Chondrocyte (in vitro differentiated cells): ENCODE measurements around the gene CD320. TPM values are rescaled to one million over a fixed set of nuclear protein-coding genes. Genes with fewer than 3 reads are reported as not detected.
A peak's percentile ranks its signal among the peaks of the same experiment; 100 is the strongest.

Experiments
- DNase-seq: peaks from one replicate; pipeline ENCODE4 v3.0.0; 2021; ENCODE audit warnings: mixed read lengths, low spot score
- H3K27ac Mint-ChIP-seq: one replicate; pipeline ENCODE4 v1.8.0; 2021; ENCODE audit warnings: mild to moderate bottlenecking, moderate library complexity, mixed read lengths; ENCODE audit not compliant: unreplicated experiment
- H3K27me3 Mint-ChIP-seq: 2 replicates; pipeline ENCODE4 v1.8.0; 2021; ENCODE audit warnings: low read depth, mixed read lengths
- H3K36me3 Mint-ChIP-seq: 2 replicates; pipeline ENCODE4 v1.8.0; 2021; ENCODE audit warnings: low read depth, mixed read lengths
- H3K4me1 Mint-ChIP-seq: 2 replicates; pipeline ENCODE4 v1.8.0; 2021; ENCODE audit warnings: low read depth, mild to moderate bottlenecking, mixed read lengths
- H3K4me3 Mint-ChIP-seq: one replicate; pipeline ENCODE4 v1.8.0; 2021; ENCODE audit warnings: mild to moderate bottlenecking, moderate library complexity, mixed read lengths; ENCODE audit not compliant: unreplicated experiment
- H3K9me3 Mint-ChIP-seq: 2 replicates; pipeline ENCODE4 v1.8.0; 2021; ENCODE audit warnings: low read depth, mixed read lengths
- total RNA-seq: library from RNA; stranded (reverse); gene quantifications from 3 replicates; pipeline ENCODE4 v1.2.1, GENCODE V29; 2021
- TF ChIP-seq, protein P1 (sequence below): fragments of 200-600 bp; sonication (generic); IDR thresholded peaks from 2 replicates; pipeline ENCODE4 v1.5.0; 2021; ENCODE audit warnings: antibody characterized with exemption, mild to moderate bottlenecking, moderate library complexity

CD320 gene
- total RNA-seq, 1 donor from 2014 or later = 44.0 TPM

DNA sequence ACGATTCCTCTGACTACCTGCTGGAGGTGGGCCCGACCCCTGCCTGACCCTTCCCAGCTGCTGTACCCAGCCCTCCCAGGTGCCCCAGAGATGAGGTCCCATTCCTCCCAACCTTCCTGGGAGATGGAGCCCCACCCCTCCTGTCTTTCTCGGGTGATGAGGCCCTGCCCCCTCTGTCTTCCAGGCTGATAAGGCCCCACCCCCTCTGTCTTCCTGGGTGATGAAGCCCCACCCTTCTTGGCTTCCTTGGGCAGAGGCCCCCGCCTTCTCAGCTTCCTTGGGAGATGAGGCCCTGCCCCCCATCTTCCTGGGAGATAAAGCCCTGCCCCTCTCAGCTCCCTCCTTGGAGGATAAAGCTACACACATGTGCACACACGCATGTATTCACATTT is 51.1 kb downstream of the CD320 start:
- TF ChIP-seq, protein P1, sequence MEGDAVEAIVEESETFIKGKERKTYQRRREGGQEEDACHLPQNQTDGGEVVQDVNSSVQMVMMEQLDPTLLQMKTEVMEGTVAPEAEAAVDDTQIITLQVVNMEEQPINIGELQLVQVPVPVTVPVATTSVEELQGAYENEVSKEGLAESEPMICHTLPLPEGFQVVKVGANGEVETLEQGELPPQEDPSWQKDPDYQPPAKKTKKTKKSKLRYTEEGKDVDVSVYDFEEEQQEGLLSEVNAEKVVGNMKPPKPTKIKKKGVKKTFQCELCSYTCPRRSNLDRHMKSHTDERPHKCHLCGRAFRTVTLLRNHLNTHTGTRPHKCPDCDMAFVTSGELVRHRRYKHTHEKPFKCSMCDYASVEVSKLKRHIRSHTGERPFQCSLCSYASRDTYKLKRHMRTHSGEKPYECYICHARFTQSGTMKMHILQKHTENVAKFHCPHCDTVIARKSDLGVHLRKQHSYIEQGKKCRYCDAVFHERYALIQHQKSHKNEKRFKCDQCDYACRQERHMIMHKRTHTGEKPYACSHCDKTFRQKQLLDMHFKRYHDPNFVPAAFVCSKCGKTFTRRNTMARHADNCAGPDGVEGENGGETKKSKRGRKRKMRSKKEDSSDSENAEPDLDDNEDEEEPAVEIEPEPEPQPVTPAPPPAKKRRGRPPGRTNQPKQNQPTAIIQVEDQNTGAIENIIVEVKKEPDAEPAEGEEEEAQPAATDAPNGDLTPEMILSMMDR = no peak
- no peaks in the 10 kb centered on the region for H3K9me3 Mint-ChIP-seq
- no peaks in the 10 kb centered on the region for H3K4me1 Mint-ChIP-seq
- peaks cover 10% of the 10 kb centered on the region for H3K36me3 Mint-ChIP-seq
- no peak overlapping the region for H3K4me3 Mint-ChIP-seq
- H3K27ac Mint-ChIP-seq = no peak overlapping the region
- no peaks in the 10 kb centered on the region for H3K27me3 Mint-ChIP-seq
- DNase-seq = peak; percentile 53

DNA sequence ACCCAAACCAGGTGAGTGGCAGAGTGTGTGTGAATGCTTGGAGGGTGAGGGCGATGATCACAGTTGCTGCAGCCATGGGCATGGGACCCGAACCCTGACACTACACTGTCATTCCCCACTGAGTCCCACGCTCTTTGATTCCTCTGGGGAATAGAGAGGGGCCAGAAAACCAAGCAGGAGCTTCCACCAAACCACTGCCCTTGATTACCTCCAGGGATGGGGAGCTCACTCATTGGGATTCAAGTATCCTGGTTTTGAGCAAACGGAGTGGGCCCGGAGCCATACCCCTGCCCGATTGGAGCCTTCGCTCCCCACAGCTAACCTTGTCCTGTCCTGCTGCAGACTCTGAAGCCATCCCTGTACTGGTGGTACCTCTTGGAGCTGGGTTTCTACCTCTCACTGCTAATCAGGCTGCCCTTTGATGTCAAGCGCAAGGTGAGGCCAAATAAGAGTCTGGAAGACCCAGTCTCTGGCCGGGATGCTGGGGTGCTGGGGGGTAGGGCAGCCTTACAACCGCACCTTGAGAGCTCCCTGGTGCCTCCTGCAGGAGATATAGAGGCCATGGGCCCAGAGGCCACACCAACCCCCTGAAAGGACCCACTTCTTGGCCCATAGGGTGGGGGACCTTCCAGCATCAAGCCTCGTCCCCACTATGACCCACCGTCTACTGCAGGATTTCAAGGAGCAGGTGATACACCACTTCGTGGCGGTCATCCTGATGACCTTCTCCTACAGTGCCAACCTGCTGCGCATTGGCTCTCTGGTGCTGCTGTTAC is 51.7 kb downstream of the CD320 start:
- peak; percentile 52 for DNase-seq
- no peak overlapping the region for H3K4me3 Mint-ChIP-seq
- no peaks in the 10 kb centered on the region for H3K27me3 Mint-ChIP-seq
- peaks cover 10% of the 10 kb centered on the region for H3K36me3 Mint-ChIP-seq
- no peak overlapping the region for H3K27ac Mint-ChIP-seq
- no peaks in the 10 kb centered on the region for H3K4me1 Mint-ChIP-seq
- TF ChIP-seq, protein P1 = no peak
- no peaks in the 10 kb centered on the region for H3K9me3 Mint-ChIP-seq

DNA sequence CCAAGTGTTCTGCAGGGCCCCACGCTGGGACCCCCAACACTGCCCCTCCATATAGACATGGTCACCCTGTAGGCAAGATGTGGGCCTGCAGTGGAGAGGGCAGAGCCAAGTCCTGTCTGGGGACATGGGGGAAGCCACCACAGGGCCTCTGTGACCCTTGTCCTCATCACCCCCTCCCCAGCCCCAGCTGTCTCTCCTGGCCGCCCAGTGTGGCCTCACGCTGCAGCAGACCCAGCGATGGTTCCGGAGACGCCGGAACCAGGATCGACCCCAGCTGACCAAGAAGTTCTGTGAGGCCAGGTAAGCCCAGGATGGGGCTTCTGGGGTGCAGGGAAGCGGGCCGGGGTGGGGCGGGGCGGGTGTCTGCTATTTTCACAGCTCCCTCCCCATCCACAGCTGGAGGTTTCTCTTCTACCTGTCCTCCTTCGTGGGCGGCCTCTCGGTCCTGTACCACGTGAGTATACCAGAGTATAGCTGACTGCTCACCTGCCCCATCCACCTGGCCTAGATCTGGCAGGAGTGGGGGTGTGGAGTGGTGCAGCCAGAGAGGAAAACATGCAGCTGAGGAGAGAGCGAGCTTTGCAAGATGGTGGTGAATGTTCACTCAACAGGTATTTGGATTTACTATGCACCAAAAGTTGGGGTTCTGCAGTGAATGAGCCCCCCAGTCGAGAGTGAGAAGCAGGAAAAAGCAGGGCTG is 52.6 kb downstream of the CD320 start:
- Mint-ChIP-seq H3K4me3 (no peak overlapping the region), H3K27ac (no peak overlapping the region), H3K27me3 (no peaks in the 10 kb centered on the region), H3K36me3 (peaks cover 10% of the 10 kb centered on the region), H3K4me1 (no peaks in the 10 kb centered on the region), H3K9me3 (no peaks in the 10 kb centered on the region)
- DNase-seq = peak; percentile 79
- TF ChIP-seq, protein P1 = no peak

DNA sequence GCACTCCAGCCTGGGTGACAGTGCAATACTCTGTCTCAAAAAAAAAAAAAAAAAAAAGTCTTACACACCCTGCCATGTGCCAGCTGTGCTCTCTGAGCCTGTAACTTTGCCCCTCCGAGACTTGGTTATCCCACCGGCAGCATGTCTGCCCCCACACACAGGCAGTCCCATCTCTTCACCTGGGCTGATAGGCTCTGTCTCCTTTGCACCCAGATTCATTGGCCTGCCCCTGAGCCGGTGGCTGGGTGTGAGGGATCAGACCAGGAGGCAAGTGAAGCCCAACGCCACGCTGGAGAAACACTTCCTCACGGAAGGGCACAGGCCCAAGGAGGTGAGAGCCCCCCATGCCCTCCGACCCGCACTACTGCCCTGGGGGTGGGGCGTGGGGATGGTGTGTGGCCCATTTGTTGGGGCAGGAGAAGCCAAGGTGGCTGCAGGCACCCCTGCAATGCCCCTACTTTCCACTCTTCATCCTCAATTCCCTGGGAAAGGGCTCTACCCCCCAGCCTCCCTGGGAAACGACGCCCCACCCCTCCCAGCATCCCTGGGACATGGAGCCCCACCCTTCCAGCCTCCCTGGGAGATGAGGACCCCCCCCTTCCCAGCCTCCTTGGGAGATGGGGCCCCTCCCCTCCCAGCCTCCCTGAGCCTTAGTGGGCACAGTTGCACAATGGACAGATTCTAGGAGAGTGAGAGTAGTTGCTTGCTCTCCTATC is 53.7 kb downstream of the CD320 start:
- peaks cover 7% of the 10 kb centered on the region for H3K36me3 Mint-ChIP-seq
- TF ChIP-seq, protein P1 = no peak
- H3K27ac Mint-ChIP-seq = no peak overlapping the region
- no peaks in the 10 kb centered on the region for H3K4me1 Mint-ChIP-seq
- no peaks in the 10 kb centered on the region for H3K9me3 Mint-ChIP-seq
- H3K27me3 Mint-ChIP-seq = no peaks in the 10 kb centered on the region
- no peak overlapping the region for H3K4me3 Mint-ChIP-seq
- no peak for DNase-seq

DNA sequence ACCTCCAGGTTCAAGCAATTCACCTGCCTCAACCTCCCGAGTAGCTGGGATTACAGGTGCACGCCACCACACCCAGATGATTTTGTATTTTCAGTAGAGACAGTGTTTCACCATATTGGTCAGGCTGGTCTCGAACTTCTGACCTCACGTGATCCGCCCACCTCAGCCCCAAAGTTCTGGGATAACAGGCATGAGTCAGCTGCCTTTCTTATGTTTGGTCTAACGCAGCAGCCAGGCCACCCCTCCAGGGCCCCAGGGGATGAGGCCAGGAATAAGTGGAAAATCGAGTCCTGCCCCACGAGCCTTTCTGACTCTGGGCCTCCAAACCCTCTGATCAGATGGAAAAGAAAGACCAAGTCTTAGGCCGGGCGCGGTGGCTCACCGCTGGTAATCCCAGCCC is 54.5 kb downstream of the CD320 start:
- Mint-ChIP-seq H3K27ac (no peak overlapping the region), H3K4me1 (no peaks in the 10 kb centered on the region)

More for the DNA sequence above, 54.5 kb downstream of the CD320 start:
- no peaks in the 10 kb centered on the region for H3K27me3 Mint-ChIP-seq
- no peak overlapping the region for H3K4me3 Mint-ChIP-seq
- H3K36me3 Mint-ChIP-seq = peaks cover 7% of the 10 kb centered on the region
- H3K9me3 Mint-ChIP-seq = no peaks in the 10 kb centered on the region
- no peak for DNase-seq
- TF ChIP-seq, protein P1 = no peak
